Suprapubic skin (tissue), 4 donors: ENCODE measurements around the gene USP20. TPM values are rescaled to one million over a fixed set of nuclear protein-coding genes. Genes with fewer than 3 reads are reported as not detected.

Experiments used
- DNase-seq, 2 donors: peaks; one replicate each; pipeline ENCODE4 v3.0.0-alpha.2; 2019; ENCODE audit warnings: low spot score in 2 of 2
- H3K27ac ChIP-seq: fragments of 200-600 bp; sonication (generic); one replicate; pipeline ENCODE4 v1.5.1; 2019
- H3K27me3 ChIP-seq: fragments of 200-600 bp; sonication (generic); one replicate; pipeline ENCODE4 v1.5.1; 2019
- H3K36me3 ChIP-seq: fragments of 200-600 bp; sonication (generic); one replicate; pipeline ENCODE4 v1.5.1; 2019
- H3K4me1 ChIP-seq: fragments of 200-600 bp; sonication (generic); one replicate; pipeline ENCODE4 v1.5.1; 2019
- H3K4me3 ChIP-seq: fragments of 200-600 bp; sonication (generic); one replicate; pipeline ENCODE4 v1.5.1; 2019; ENCODE audit warnings: mild to moderate bottlenecking
- H3K9me3 ChIP-seq: fragments of 200-600 bp; sonication (generic); one replicate; pipeline ENCODE4 v1.5.1; 2019
- EP300 ChIP-seq: sonication (generic); formaldehyde crosslinking; IDR thresholded peaks from one replicate; pipeline ENCODE4 v1.6.1; 2017; ENCODE audit warnings: antibody characterized with exemption
- POLR2A ChIP-seq, 2 donors: fragments of 450-650 bp; IDR thresholded peaks; one replicate each; pipeline ENCODE4 v1.6.1; 2017; ENCODE audit warnings: antibody characterized with exemption in 2 of 2, mild to moderate bottlenecking in 2 of 2, moderate library complexity in 2 of 2
- POLR2AphosphoS5 ChIP-seq, 3 donors: sonication (generic); formaldehyde crosslinking; IDR thresholded peaks; one replicate each; pipeline ENCODE4 v1.6.1; 2017; ENCODE audit warnings: antibody characterized with exemption in 3 of 3
- WGBS: methylation state at CpG from one replicate; pipeline ENCODE4 v1.1.5; 2018; 5-methylcytosine and 5-hydroxymethylcytosine counted together
- total RNA-seq, 4 donors: library from RNA; depleted of rRNA; stranded (reverse); fragments of >200 nt; gene quantifications; one replicate each; pipeline ENCODE4 v1.1.0, GENCODE V29; 2016
- TF ChIP-seq, protein P1 (sequence below), 2 donors: fragments of 200-600 bp in 1 of 2; fragments of 450-650 bp in 1 of 2; sonication (generic) in 1 of 2; IDR thresholded peaks; one replicate each; pipeline ENCODE4 v1.5.1; 2016 to 2019; ENCODE audit warnings: antibody characterized with exemption in 2 of 2, mild to moderate bottlenecking in 1 of 2, moderate library complexity in 1 of 2

The USP20 gene
- total RNA-seq, 4 donors from 2014 or later: 22.6 to 51.4 (median 34.4) TPM

DNA sequence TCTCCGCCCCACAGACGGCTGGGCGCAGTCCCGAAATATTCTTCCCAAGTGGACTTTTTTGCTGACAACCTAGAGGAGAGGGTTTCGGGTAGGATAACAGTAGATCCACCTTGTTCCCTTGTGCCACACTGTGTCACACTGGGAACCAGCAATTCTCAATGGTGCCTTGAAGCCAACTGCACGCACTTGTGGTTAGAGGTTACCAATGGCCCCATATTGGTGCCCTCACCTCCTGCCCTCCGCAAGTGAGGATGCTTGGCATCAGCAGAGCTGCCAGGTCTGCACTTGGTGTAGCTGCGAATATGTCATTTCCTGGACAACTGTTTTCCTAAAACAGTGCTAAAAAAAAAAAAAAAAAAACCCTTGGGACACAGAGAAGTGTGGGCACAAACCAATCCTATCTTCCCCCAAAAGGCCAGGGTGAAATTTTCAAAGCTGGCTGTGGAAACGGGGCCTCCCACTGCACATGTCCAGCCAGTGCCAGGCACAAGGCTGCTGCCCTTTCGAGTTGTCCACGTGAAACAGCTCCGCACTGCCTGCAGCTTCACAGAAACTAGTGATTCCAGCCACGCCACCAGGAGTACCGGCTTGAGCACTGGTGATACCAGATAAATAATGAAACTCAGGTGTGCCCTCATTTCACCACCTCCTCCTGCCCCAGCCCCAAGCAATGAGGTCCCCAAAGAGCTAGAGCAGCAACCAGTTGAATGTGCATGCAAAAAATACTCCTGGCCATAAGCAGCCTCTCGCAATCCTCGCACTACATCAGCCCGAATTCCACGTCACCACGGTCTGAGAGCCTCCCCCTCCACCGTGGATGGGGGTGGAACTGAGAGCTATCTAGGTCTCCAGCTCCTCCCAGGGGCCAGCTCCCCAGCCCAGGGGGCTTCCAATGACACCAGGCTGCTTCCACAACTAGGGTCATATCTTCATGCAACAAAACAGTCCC lies 51.2 kb downstream of the USP20 start:
- TF ChIP-seq POLR2AphosphoS5 (IDR thresholded peaks at IDR 0.05) (no peak), EP300 (no peak)
- Histone ChIP-seq H3K27me3 (no peaks in the 10 kb centered on the region), H3K4me1 (peaks cover 39% of the 10 kb centered on the region), H3K9me3 (no peaks in the 10 kb centered on the region), H3K27ac (peak overlapping the region; percentile 82), H3K4me3 (peak overlapping the region; percentile 44), H3K36me3 (peaks cover 23% of the 10 kb centered on the region)
- no peak for DNase-seq
- 46% methylated on average over 18 of the region's 20 CpGs for WGBS

DNA sequence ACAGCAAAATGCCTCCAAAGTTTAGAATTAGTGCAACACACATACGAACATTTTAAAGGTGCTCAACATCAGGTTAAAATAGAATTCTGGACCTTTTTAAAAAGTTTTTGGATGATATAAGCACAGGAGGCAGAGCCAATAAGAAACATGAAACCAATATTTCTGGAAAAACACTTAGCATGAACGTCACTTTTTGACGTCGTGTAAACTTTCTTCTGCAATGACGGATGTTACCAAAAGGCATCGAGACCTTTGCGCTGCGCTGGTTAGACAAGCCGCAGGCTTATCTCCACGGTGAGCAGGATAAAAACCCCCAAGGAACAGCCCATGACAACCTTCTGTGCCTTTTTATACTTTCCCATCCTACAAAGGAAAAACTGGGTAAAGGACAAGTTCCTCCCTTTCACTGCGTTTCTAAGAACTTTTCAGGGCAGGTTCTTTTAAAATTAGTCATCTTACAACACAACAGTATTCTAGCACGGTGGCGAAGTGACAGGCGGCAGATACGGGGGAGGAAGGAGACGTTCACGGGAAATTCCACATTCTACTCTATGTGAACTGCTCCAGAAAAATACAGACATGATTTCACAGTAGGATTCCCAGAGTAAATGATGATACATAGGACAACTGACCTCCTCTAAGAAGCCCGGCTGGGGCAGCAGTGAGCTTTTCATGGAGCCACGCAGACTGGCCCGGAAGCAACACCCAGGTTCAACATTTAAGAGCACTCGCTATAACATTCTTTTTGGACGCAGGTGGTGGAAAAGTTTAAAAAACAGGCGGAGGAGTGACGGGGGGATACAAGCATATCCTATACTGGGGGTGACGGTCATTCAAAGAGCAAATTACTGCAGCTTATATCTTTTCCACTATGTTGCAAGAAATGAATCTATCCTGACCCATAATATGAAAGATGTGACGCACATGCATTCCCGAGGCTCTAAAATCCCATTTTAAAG lies 52.4 kb downstream of the USP20 start:
- TF ChIP-seq POLR2A (IDR thresholded peaks at IDR 0.05) (no peak), EP300 (no peak), POLR2AphosphoS5 (IDR thresholded peaks at IDR 0.05) (no peak)
- TF ChIP-seq, protein P1, sequence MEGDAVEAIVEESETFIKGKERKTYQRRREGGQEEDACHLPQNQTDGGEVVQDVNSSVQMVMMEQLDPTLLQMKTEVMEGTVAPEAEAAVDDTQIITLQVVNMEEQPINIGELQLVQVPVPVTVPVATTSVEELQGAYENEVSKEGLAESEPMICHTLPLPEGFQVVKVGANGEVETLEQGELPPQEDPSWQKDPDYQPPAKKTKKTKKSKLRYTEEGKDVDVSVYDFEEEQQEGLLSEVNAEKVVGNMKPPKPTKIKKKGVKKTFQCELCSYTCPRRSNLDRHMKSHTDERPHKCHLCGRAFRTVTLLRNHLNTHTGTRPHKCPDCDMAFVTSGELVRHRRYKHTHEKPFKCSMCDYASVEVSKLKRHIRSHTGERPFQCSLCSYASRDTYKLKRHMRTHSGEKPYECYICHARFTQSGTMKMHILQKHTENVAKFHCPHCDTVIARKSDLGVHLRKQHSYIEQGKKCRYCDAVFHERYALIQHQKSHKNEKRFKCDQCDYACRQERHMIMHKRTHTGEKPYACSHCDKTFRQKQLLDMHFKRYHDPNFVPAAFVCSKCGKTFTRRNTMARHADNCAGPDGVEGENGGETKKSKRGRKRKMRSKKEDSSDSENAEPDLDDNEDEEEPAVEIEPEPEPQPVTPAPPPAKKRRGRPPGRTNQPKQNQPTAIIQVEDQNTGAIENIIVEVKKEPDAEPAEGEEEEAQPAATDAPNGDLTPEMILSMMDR (IDR thresholded peaks at IDR 0.05): no peak
- no peaks in the 10 kb centered on the region for H3K9me3 ChIP-seq
- peak overlapping the region; percentile 3 for H3K4me3 ChIP-seq
- H3K27ac ChIP-seq: peak overlapping the region; percentile 10
- peaks cover 24% of the 10 kb centered on the region for H3K36me3 ChIP-seq
- H3K4me1 ChIP-seq: peaks cover 39% of the 10 kb centered on the region
- 69% methylated on average over 27 of the region's 27 CpGs for WGBS
- no peak for DNase-seq
- H3K27me3 ChIP-seq: no peaks in the 10 kb centered on the region

DNA sequence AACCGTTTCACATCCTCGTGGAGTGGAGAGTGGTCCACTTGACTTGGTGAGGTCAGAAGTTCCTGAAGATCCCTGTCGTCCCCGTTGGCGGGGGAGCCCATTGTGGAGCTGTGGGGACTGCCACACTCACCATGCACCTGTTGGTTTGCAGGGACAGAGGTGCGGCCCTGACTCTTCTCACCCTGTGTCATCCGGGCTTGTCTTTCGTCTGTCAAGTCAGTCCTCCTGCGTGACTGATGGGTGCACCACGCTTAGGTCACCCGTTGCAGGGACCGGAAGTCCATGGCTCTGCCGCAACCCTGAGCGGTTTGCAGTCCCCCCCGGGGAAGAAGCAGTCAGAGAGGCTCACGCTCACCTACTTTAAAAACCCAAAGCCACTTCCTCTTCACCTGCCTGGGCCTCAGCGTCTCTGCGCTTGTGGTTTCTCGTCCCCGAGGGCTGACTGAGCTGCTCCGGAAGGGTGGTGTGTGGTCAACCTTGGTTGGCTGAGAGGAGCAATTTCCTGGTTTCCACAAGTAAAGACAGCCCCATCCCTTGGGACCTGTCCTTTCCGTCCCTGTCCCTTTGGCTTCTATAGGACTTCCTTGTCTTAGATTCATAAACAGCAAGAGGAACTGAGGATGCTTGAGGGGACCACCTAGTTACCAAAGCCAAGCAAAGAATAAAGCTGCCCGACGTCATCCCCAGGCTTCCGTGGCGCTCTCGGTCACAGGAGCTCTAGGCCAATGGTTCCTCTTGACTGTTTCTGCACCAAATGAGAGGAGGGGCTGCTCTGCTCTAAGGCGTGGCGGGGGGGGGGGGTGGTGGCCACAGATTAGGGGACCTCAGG lies 53.2 kb downstream of the USP20 start:
- Histone ChIP-seq H3K36me3 (peaks cover 25% of the 10 kb centered on the region), H3K9me3 (no peaks in the 10 kb centered on the region), H3K27me3 (no peaks in the 10 kb centered on the region), H3K4me1 (peaks cover 39% of the 10 kb centered on the region), H3K4me3 (peak overlapping the region; percentile 3), H3K27ac (peak overlapping the region; percentile 10)
- 78% methylated on average over 29 of the region's 29 CpGs for WGBS
- DNase-seq: no peak
- TF ChIP-seq, protein P1 (IDR thresholded peaks at IDR 0.05): no peak
- TF ChIP-seq POLR2A (IDR thresholded peaks at IDR 0.05): no peak
- TF ChIP-seq EP300: no peak
- TF ChIP-seq POLR2AphosphoS5 (IDR thresholded peaks at IDR 0.05): no peak

DNA sequence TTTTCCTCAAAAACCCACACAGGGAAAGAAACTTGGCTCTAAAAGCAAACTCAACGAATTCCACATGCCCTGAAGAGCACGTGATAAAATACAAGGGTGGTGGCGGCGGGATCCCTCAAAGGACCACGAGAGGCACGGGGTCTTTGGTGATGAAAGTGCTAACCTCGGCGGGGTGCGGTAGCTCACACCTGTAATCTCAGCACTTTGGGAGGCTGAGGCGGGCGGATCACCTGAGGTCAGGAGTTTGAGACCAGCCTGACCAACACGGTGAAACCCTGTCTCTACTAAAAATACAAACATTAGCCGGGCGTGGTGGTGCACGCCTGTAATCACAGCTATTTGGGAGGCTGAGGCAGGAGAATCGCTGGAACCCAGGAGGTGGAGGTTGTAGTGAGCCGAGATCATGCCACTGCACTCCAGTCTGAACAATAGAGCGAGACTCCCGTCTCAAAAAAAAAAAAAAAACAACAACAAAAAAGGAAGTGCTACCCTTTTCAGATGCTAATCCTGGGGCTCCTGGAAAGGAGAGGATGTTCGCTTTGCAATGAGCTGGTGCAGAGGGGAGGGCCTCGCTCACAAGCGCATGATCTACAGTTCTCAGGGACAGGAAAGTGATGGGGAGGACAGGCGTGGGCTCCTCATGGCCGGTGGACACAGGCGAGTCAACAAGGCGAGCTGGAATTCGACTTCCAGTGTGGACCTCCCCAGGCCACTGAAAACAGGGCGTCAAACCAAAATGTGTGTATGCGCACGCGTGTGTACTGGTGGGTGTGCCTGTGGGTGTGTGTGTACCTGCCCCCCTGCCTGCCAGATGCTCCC lies 54.1 kb downstream of the USP20 start:
- H3K4me3 ChIP-seq: no peak overlapping the region

More for the DNA sequence above, 54.1 kb downstream of the USP20 start:
- no peak for DNase-seq
- Histone ChIP-seq H3K27ac (no peak overlapping the region), H3K36me3 (peaks cover 25% of the 10 kb centered on the region), H3K4me1 (peaks cover 31% of the 10 kb centered on the region), H3K9me3 (no peaks in the 10 kb centered on the region), H3K27me3 (no peaks in the 10 kb centered on the region)
- 84% methylated on average over 31 of the region's 31 CpGs for WGBS
- TF ChIP-seq POLR2AphosphoS5 (IDR thresholded peaks at IDR 0.05) (no peak), POLR2A (IDR thresholded peaks at IDR 0.05) (no peak), EP300 (no peak)
- TF ChIP-seq, protein P1 (IDR thresholded peaks at IDR 0.05): no peak
